HG02973 (cell line): ENCODE results near the gene PLXNB1.

ENCODE experiments used
- ATAC-seq: cut with Tn5 transposase; IDR thresholded peaks from one replicate; pipeline ENCODE4 v1.9.1; 2021; ENCODE audit warnings: moderate library complexity; ENCODE audit not compliant: unreplicated experiment

PLXNB1 gene

DNA sequence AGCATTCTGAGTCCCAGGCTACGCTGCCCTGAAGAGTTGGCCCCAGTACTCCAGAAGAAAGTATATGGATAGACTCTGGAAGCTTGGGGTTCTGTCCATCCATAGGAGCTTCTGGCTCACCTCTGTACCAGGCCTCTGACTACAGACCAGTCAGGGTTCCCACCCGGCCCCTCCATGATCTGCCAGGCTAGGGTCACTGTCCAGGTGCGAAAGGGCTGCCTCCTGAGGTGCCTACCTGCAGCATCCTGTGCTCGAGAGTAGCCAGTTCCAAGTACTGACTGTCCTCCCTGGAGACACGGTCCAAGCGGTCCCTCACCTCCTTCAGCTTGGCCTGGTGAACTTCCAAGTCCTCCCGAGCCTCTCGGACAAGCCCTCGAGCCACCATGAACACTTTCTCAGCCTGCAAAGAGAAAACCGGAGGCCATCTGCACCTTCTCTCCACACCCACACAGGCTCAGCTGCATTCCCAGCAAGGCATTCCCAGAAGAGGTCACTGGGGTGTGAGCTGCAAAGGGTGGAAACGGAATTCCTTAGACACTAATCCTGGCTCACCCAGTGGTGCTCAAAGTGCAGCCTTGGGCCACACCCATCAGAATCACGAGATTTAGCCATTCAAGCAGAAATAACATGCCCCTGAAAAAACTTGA lies 3.7 kb upstream of the PLXNB1 start:
- ATAC-seq: no peak

DNA sequence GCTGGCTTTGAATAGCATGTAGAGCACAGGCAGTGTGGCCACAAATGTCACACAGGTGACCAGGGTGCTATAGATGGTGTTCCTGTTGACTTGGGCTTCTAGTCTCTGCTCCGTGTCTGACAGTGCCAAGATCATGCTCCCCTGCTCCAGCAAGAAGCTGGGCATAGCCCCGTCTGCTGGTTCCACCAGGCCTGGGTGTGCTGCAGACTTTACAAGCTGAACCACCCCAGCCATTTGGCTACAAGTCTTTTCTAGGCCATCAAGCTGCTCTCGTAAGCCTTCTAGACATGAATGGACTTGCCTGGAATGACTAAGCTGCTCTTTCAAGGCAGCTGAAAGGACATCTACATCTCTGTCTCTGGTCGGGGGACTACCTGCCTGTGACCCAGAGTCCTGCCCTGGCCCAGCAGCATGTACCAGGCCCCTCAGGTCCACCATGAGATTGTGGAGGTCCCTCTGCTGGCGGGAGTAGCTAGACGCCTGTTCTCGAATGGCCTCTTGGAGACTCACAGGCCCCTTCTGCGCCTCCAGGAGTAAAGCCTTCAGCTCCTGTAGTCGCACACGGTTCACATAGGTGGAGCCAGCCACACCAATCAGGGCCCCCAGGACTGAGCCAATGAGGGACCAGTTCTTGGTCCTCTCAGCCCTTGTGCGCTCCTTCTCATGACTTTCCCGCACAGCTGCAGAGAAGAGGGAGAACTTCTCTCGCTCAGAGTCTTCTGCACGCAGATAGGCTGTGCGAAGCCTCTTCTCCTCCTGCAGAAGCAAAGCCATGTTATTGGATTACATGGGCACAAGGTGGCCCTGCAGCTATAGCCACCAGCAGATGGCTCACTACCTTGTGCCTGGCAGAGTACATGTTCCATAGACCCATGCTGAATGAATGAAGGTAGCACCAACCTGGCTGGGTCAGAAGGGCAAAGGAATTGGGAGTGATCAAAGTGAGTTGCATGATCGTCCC lies 2.8 kb upstream of the PLXNB1 start:
- ATAC-seq: no peak

DNA sequence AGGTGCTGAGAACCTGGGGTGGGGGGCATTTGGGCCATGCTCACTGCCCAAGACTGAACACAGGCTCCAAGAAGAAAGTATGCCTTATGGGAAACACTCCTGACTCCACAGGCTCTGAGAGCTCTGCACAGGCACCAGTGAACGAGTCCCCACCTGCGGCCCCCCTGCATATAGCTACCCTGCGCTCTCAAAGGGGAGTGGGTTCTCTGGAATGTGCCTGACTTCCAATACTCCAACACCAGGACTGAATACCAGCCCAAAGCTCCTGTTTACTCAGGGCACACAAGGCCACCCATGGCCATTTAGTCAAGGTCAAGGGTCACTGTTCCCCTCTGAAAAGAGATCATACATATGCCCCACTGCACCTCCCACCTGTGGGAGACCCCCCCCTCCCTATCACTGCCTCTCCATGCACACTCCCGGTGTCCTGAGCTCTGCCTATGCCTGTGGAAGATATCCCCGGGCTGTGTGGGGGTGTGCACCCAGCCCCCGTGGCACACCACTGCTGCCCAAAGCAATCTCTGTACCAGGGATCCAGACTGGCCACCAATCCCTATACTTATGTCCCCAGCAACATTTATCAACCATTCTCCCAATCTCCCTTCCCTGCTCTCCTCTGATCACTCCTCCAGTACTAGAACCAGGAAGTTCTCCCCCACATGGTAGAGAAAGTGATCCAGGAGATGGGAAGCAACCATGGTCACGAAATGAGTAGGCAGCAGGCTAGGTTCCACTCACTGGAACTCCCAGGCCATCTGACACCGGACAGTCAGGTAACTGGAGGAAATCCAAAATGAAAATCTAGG lies 1.5 kb upstream of the PLXNB1 start:
- no peak for ATAC-seq

DNA sequence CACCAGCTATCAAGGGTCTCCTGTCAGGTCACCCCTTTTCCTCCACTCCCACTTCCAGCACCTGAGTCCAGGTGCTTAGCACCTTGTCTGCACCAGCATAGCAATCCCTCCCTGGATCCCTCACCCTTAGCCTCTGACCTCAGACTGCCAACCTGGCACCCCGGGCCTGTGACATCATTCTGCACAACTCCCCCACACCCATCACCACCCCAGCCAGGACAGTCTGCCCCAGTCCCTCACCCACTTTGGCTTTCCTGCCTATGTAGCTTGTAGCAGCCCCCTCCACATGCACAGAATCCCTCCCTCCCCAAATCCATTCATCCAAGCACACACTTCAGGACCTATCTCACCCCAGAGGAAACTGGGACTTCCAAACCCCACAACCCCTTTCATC lies 819 bp upstream of the PLXNB1 start:
- no peak for ATAC-seq

DNA sequence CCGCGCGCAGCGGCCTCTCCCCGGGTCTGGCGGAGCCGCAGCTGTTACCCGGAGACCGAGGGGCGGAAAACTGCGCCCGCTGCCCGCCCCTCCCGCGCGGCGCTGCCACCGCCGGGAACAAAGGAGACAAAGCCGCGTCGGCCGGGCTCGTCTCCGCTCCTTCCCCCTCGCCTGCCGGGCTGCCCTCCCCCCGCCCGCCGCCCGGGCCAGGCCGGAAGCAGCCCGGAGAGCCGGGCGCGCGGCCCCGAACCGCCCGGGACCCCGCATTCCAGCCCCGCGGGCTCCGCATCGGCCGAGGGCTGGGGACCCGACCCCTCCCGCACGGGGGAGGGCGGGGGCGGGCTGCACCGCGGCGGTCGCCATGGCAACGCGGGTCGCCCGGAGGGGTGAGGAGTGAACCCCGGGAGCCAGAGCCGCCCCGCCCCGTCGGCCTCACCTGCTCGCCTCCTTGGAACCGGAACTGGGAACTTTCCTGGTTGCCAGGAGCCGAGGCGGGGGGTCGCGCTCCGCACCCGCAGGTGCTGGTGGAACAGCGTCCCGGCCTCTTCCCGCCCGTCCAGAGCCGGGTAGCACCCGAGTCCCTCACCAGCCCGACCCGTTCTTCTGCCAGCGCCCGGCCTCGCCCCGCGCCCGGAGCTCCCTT lies 448 bp downstream of the PLXNB1 start:
- no peak for ATAC-seq

DNA sequence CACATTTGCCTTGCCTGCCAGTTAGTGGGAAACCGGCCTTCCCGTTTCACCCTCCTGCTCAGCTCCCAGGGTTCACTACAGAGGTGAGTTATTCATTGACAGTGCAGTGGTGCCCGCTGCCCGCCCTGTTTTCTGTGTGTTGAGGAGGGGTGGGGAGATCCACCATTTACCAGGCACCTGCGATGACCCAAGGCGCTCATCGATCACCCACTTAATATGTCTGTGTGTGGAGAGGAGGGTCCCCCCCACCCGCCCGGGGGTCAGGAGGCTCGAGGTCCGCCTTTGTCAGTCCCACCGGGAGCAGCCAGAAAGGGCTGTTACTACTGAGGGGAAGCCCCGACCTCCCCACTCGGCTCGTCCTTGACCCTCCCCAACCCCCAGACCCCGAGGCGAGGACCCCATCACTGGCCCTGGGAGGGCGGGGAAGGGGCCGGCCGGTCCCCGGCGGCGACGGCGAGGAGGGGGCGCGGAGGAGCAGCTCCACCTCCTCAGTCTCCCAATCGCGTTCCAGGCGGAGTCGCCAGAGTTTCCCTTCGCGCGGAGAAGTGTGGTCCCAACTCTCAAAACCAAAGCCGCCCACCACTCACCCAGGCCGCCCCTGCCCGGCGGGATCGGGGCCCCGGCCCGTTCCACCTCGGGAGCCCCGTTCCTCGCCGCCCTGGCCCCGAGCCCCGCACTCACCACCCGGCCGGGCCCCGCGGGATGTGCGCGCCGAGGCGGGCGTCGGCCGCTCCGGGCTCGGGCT lies 1.1 kb downstream of the PLXNB1 start:
- ATAC-seq: no peak

DNA sequence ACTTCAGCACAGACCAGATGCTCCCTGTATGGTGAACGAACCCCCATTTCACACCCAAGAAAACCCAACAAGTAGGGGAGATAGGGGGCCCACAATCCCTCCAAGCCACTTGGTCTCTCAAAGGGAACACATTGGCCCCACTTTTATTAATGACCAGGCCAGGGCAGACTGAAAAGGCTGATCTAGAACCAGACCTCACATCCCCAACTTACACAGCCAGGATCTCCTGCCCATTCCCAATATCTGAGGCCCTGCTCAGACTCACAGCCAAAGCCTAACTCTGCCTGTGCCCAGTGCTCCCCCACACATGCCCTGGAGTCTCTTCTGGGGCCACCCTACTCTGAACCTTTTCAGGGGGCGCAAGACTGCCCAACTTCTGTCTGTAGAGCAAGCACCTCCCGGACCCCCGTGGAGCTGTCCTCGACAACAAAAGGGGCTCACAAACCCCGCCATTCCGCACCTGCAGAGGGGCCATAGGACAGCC lies 1.8 kb downstream of the PLXNB1 start:
- ATAC-seq: no peak

DNA sequence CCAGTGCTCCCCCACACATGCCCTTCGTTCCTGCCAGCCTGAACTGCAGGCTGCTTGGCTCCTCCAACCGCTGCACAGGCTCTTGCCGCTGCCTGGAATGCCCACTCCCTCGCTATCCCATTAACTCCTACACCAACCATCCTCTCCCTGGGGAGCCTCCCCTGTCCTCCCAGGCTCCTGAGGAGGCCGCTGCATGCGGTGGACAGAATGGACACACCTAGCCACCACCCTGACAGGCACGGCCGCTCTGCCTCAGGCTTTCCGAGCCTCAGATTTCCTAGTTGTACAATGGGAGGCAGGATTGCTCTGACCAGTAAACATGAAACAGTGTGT lies 2.3 kb downstream of the PLXNB1 start:
- ATAC-seq: no peak

DNA sequence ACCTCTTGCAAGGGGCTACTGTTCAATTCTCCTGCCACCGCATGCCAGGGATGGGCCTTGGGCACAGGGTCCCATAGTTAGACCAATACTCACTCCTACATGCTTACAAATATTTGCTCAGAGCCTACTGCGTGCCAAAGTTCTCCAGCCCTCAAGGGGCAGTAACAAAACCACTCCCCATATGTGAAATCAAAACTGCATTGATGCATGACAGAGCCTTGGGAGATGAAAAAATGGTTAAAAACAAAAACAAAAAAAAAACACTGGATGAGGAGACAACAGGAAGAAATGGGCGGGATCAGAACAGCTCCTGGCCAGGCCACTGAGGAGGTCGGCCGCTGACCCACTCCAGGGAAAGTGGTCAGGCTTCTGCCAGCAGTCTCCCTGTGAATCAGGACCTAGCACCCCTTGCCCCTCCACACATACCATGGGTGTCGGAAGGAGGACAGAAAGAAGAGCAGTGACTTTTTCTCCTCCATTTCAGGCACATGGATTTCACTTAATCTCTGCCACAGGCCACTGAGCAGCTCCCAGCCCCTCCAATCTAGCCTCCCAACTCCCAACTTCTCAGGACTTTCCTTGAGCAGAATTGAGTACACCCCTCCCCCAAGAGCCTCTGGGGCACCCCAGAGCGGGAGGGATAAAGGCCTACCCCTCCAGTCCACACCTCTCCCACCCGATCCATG lies 2.8 kb downstream of the PLXNB1 start:
- no peak for ATAC-seq

DNA sequence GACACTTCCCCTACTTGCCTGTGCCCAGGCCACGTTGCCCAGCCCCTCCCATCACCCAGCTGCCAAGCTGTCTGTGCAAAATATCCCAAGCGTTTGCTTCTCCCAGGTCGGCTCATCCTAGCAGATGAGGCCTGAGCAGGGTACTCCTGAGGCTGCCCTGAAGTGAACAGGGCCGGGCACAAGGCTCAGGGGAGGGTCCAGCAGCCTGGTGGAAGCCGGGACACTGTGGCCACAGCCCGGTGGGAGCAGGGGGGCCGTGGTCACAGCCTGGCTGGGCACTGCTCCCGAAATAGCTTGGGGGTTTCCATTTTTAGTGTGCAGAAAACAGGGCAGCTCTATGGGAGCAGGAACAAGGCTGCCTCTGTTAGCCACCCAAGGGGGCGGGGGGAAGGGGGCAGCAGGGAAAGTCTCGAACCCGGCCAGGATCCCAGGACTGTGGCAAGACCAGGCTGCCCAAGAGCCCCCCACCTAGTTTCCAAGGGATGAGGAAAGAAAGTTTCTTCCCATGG lies 3.4 kb downstream of the PLXNB1 start:
- ATAC-seq: no peak

DNA sequence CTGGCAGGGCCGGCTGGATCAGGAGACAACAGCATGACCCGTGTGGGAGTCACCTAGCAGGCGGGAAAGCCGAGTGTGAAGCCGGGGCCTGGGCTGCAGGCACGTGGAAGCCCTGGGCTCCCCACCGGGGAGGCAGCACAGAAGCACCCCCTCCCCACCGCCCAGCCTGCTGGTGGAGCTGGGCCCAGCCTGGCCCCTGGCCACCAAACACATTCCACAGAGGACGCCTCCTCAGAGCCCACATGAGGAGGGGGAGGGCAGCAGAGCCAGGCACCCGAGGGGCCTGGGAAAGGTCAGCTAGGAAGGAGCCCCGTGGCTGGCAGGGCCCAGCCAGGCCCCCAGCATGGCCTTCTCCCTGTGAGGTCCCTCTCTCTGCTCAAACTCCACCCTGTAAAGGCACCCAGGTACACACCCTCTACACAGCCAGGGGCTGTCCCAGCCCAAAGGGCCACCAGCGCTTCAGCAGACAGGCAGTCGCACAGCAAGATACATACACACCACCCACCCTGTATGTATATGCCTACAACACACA lies 4.5 kb downstream of the PLXNB1 start:
- ATAC-seq: no peak

DNA sequence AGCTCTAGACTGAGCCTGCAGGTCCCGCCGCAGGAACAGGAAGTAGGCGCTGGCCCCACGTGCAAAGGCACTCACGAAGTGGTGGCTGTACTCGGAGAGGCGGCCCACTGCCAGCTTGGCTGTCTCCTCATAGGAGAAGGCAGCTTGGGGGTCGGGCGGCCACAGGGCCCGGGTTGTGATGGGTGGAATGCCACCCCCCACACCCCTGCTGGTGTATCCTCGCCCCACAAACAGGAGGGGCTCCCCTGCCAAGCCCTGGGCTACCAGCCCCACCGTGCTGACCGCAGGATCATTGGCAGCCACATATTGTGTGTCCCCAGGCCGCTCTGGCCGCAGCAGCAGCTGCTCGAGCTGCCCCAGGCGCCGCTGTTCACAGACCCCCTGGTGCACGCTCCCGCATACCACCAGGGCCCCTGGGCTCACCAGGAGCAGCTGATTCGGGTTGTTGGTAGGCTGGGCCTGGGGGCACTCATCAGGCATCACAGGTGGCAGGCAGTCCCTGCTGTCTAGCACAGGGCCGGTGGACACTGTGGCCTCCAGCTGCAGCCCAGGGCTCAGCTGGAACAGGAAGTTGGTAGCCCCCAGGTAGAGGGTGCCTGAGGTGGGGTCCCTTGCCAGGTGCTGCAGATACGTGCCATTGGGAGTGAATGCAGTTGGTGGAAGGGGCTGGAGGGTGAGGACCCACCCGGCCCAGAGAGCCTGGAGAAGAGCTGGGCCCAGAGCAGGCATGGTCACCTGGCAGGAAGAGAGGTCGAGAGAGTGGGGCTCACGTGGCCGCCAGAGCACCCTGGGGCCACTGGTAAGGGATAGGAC lies 5.8 kb downstream of the PLXNB1 start:
- no peak for ATAC-seq

DNA sequence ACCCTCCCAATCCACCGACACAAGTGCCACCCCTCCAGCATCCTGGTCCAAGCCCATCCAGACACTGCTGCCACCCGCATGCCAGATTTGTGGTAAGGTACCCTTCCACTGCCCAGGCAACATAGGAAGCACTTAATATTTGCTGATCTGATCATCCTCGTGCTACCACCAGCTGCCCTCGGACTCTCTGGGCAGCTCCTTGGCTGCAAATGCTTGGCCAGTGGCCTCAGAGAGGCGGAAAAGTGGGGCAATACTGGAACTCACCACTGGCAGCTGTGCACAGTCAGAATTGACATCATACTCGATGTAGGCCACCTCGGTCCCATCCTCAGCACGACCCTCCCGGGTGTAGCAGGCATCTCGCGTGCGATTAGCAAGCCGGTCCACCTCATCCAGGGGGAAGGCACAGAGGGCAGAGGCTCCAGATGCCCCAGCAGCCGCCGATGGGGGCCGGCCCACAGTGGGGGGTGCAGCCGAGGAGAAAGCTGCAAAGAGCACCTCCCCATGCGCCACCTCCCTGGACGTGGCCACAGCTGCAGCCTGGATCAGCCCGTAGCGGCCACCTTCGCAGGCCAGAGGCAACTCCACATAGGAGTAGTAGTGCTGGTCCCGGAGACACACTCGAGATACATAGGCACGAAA lies 6.5 kb downstream of the PLXNB1 start:
- ATAC-seq: no peak

DNA sequence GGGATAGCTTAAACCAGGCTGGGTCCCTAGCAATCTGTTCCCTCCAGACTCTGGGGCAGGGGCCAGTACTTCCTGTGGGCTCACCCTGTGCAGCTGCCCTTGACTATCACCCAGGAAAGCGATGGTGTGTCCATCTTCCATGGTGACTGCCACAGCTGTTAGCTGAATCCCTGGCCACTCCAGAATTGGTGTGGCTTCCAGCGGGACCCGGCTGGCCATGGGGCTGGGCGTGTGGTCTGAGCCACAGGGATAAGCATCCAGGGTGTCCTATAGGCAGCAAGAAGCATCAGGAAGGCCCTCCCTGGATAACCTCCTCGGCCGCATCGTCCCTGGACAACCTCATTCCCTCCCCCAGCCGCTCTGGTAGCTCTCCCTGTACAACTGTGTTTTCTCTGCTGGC lies 7.2 kb downstream of the PLXNB1 start:
- no peak for ATAC-seq

DNA sequence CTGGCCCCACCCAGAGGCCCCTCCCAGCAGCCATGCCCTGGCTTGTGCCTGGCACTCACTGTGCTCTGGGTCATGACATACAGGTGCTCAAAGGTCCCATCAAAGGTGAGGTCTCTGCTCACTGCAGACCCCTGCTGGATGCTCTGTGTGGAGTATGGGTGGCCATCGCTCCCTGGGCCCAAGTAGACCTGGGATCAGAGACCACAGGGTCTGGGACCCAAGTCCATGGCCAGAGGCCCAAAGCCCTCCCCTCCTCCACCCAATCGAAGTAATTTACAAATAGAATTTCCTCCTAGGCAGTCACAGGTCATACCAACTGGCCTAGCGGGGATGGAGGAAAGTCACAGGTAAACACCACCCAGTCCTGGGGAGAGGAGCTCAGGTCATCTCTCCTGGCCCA lies 7.6 kb downstream of the PLXNB1 start:
- ATAC-seq: no peak

DNA sequence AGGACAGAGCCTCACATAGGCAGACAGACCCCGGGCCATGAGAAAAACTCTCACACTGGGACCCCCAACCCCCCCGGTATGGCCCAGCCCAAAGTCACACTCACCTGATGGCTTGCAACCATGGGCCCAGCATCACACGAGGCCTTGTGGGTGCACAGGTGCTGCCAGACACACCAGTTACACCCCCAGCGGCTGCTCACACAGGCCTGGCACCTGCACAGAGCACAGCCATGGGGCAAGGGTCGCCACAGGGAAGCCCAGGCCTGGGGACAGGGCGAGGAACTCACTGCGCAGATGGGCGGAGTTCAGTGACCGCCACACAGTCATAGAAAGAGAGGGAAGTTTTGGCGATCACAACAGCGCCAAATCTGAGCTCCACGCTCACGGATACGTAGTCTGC lies 9.3 kb downstream of the PLXNB1 start:
- no peak for ATAC-seq

DNA sequence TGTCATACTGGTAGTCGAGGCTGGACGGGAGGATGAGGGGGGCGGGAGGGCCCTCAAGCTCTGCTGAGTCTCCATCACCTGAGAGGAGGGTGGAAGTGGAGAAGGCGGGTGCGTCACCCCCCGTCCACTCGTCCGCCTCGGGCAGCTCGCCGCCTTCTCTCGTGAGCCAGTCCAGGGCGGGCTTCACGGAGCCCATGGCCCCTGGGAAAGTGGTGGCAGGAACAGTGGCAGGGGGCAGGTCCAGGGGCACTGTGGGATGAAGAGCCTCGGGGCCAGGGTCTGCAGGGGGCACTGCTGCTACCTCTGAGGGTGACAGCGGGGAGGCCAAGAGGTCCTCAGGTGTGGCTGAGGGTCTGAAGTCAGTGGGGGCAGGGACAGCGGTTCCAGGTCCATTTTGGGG lies 10.3 kb downstream of the PLXNB1 start:
- no peak for ATAC-seq

DNA sequence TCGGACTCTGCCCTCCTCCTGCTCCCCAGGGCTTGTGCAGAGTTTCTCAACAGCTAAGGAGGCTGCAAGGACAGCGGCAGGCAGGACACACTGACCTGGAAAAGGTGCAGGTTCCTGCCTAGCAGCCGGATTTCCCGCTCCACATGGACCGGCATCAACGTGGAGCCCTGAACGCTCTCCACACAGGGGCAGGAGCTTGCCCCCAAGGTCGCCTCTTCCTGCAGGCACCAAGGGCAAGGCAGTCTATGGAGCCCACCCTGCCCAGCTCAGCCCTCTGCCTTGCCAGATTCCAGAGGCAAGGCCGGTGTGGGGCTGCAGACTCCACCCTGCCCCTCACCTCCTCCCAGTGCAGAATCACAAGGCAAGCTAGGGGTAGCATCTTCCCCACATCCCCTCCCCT lies 10.7 kb downstream of the PLXNB1 start:
- ATAC-seq: no peak
